Mesodermal cell (in vitro differentiated cells): ENCODE results near the gene GTF2A1L.
"Not testable (repeated sequence)": the region's sequence is repeated elsewhere in the genome, so short reads cannot be mapped to it uniquely, and the experiment has no call there.

Experiments used
- H3K27ac ChIP-seq: 2 replicates; pipeline ENCODE4 v1.7.0; 2013; ENCODE audit warnings: mild to moderate bottlenecking, low read depth, low read length, moderate library complexity; ENCODE audit not compliant: severe bottlenecking
- H3K36me3 ChIP-seq: 2 replicates; pipeline ENCODE4 v1.7.1; 2013; ENCODE audit warnings: mild to moderate bottlenecking, low read length, moderate library complexity; ENCODE audit not compliant: control insufficient read depth, insufficient read depth
- H3K4me1 ChIP-seq: one replicate; pipeline ENCODE4 v1.7.1; 2013; ENCODE audit warnings: mild to moderate bottlenecking, low read length; ENCODE audit not compliant: insufficient read depth, control insufficient read depth, poor library complexity, severe bottlenecking
- H3K4me3 ChIP-seq: 2 replicates; pipeline ENCODE4 v1.7.0; 2013; ENCODE audit warnings: low read length, control low read depth, mild to moderate bottlenecking; ENCODE audit not compliant: insufficient read depth, poor library complexity, severe bottlenecking; ENCODE audit errors: extremely low read depth
- H3K9me3 ChIP-seq: 2 replicates; pipeline ENCODE4 v1.7.1; 2013; ENCODE audit warnings: mild to moderate bottlenecking, low read length, moderate library complexity; ENCODE audit not compliant: control insufficient read depth
- WGBS, 2 experiments: methylation state at CpG; one replicate each; pipeline ENCODE4 v1.1.5; 2013; ENCODE audit warnings: missing lambda C conversion rate in 2 of 2; ENCODE audit not compliant: insufficient coverage in 2 of 2; 5-methylcytosine and 5-hydroxymethylcytosine counted together

GTF2A1L gene

DNA sequence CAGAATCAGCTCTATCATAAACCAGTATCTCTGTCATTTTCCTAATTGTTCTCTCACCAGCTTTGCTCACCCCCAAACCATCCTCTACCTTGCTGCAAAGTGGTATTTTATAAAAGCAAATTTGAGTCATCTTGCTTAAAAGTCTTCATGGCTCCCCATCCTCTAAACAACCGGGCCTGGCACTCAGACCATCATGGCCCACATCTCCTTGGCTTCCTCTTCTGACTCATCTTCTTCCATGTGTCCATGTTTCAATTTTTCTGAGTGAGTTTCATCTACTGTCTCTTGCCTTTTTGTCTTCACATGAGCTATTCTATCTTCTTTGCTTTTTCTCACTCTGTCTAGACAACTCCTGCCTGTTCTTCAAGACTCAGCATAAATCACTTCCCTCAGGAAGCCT, 79.2 kb downstream of the GTF2A1L start:
- H3K4me1 ChIP-seq: peaks cover 15% of the 10 kb centered on the region
- 73 to 80% methylated on average over 1 of the region's 1 CpG for WGBS, 2 experiments

DNA sequence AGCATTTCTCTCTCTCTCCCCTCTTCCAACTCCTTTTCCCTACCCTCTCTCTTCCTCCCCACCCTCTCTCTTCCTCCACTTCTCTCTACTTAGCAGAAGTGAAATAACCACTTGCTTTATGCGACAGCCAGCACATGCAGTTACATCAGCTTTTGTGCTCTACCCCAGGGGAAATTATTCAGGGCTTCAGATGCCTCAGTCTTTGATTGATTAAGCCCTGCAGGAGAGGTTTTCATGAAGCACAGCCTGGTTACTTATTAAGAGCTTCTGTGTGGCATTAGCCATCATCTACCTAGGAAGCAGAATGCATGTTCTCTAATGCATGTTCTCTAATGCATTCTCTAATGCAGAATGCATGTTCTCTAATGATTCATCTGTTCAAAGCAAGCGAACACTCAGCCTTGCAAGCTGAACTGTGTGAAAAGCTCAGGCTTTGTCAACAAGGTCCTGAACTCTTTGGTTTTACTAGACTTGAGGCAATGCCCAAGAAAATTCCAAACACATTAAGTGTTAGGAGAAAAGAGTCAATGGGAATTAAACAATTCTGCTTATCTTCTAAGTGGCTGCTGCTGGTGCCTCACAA, 81.8 kb downstream of the GTF2A1L start:
- Histone ChIP-seq H3K36me3 (no peaks in the 10 kb centered on the region), H3K9me3 (no peaks in the 10 kb centered on the region), H3K4me1 (peaks cover 4% of the 10 kb centered on the region), H3K4me3 (no peak overlapping the region), H3K27ac (no peak overlapping the region)
- WGBS, 2 experiments: 71 to 72% methylated on average over 2 of the region's 2 CpGs

More for the DNA sequence above, 79.2 kb downstream of the GTF2A1L start:
- H3K9me3 ChIP-seq: no peaks in the 10 kb centered on the region
- H3K36me3 ChIP-seq: no peaks in the 10 kb centered on the region
- H3K27ac ChIP-seq: no peak overlapping the region
- no peak overlapping the region for H3K4me3 ChIP-seq

DNA sequence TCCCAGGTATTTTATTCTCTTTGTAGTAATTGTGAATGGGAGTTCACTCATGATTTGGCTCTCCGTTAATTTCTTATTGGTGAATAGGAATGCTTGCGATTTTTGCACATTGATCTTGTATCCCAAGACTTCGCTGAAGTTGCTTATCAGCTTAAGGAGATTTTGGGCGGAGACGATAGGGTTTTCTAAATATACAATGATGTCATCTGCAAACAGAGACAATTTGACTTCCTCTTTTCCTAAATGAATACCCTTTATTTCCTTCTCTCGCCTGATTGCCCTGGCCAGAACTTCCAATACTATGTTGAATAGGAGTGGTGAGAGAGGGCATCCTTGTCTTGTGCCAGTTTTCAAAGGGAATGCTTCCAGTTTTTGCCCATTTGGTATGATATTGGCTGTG, 86.0 kb downstream of the GTF2A1L start:
- WGBS, 2 experiments: 89 to 96% methylated on average over 3 of the region's 6 CpGs

DNA sequence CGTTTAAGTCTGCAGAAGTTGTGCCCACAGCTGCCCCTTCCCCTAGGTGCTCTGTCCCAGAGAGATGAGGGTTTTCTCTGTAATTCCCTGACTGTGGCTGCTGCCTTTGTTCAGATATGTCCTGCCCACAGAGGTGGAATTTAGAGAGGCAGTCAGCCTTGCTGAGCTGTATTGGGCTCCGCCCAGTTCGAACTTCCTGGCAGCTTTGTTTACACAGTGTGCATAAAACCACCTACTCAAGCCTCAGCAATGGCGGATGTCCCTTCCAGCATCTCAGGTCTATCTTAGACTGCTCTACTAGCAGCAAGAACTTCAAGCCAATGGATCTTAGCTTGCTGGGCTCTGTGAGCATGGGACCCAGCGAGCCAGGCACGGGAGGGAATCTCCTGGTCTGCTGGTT, 89.8 kb downstream of the GTF2A1L start:
- H3K9me3 ChIP-seq: peaks cover 3% of the 10 kb centered on the region
- 84 to 92% methylated on average over 4 to 6 of the region's 6 CpGs for WGBS, 2 experiments

More for the DNA sequence above, 86.0 kb downstream of the GTF2A1L start:
- not testable (repeated sequence) for H3K27ac ChIP-seq, H3K4me3 ChIP-seq, H3K4me1 ChIP-seq, H3K36me3 ChIP-seq, H3K9me3 ChIP-seq

DNA sequence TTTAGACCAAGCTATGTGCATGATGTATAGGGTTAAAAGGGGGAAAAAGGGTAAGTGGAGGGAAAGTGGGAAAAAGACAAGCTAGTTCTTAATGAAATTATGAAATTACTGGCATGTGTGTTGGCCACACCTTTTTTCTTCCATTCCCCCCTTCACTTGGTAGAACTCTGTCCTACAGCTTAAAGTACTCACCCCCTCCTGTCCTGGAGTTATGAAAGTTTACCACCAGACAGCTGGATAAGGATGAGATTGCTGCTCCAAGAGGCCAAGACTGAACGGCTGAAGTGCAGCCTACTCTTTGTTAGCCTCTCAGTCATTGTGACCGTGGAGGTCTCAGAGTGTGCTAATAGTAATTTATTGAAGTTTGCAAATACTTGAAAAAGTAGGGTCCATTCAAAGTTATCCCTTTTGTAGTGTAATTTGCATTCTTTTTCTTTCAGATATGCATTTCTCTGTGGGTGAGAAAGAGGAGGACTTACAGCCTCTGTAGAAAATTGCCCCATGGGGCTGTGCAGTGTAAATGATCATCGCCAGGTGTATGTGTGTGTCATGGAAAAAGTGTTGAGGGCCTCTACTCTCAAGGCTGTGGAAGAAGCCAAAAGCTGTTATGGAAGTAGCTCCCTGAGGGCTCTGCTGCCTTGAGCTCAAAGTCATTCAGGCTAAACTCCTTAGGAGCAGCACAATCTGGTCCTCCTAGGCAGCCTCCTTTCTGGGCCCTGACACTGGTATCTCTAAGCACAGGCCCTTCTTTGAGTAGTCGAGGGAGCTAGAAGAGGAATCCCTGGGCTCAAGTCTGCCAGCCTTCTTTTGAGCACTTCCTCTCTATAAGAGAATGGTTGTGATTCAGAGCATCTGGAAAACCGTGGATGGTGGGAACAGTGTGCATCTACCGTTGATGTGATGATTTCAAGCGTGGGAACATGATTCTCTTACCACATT, 91.7 kb downstream of the GTF2A1L start:
- H3K4me3 ChIP-seq: no peak overlapping the region
- 78 to 82% methylated on average over 5 to 6 of the region's 7 CpGs for WGBS, 2 experiments

More for the DNA sequence above, 89.8 kb downstream of the GTF2A1L start:
- Histone ChIP-seq H3K27ac (no peak overlapping the region), H3K4me1 (no peaks in the 10 kb centered on the region), H3K4me3 (no peak overlapping the region), H3K36me3 (no peaks in the 10 kb centered on the region)

DNA sequence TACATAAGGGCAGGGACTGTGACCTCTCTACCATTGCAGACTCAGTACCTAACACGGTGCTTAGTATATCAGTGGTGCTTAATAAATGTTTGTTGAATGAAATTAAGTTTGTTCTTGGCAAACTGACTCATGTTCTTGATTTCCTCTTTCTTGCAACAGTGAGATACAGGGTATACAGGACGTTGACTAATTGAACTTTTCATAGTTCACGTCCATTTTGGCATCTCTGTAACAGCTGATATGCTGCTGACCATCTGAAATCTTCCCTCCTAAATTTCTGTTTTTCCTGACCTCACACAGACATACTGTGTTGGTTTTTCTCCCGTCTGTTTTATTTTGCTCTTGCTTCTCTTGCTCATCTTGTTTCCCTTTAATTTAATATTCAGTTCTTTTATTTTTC, 93.7 kb downstream of the GTF2A1L start:
- H3K4me1 ChIP-seq: peaks cover 3% of the 10 kb centered on the region
- WGBS, 2 experiments: 68 to 69% methylated on average over 4 of the region's 4 CpGs
- H3K27ac ChIP-seq: no peak overlapping the region

More for the DNA sequence above, 91.7 kb downstream of the GTF2A1L start:
- Histone ChIP-seq H3K27ac (no peak overlapping the region), H3K4me1 (peaks cover 3% of the 10 kb centered on the region), H3K9me3 (peaks cover 3% of the 10 kb centered on the region), H3K36me3 (no peaks in the 10 kb centered on the region)

DNA sequence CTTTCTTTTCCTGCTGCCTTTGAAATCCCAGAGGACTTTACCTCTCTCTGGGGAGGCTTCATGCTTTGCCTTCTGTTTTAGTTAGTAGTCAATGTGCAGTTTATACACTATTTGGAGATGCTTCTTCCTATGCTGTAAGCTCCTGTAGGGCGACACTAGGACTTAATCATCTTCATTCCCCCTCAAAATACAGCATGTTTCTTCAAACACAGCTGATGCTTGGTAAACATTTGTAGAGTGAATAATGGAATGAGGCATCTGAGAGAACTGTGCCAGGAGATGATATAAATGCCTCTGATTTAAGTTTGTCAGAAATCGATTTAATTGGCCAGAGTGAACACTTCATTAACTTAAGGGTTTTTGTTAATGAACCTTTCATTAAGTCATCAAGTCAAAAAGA, 94.5 kb downstream of the GTF2A1L start:
- Histone ChIP-seq H3K4me3 (no peak overlapping the region), H3K27ac (no peak overlapping the region), H3K36me3 (no peaks in the 10 kb centered on the region), H3K9me3 (peaks cover 3% of the 10 kb centered on the region), H3K4me1 (peaks cover 3% of the 10 kb centered on the region)
- 60% methylated on average over 1 of the region's 2 CpGs; no CpG with 5 or more reads in 1 of the 2 experiments for WGBS, 2 experiments

More for the DNA sequence above, 93.7 kb downstream of the GTF2A1L start:
- H3K9me3 ChIP-seq: peaks cover 3% of the 10 kb centered on the region
- H3K4me3 ChIP-seq: no peak overlapping the region
- no peaks in the 10 kb centered on the region for H3K36me3 ChIP-seq

DNA sequence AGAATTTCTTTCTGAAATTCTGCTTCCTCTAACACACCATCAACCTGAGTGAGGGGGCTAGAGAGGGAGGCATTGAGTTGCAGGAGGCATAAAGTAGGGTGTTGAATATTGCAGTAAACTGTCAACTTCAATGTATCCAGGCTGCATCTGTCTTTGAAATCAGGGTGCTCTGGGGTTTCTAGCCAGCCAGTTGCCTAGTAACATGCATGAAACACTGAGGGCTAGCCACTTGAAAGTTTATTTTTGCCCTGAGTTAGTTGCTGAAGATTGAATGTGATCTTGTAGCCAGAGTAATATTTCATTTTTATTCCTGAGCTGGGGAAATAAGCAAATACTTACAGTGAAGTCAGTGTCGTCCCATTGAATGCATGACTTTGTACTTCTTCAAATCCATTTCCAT, 96.0 kb downstream of the GTF2A1L start:
- Histone ChIP-seq H3K4me3 (no peak overlapping the region), H3K27ac (no peak overlapping the region), H3K36me3 (no peaks in the 10 kb centered on the region), H3K4me1 (peaks cover 3% of the 10 kb centered on the region), H3K9me3 (no peaks in the 10 kb centered on the region)
- WGBS, 2 experiments: no CpG with 5 or more reads among the region's 1 CpG

DNA sequence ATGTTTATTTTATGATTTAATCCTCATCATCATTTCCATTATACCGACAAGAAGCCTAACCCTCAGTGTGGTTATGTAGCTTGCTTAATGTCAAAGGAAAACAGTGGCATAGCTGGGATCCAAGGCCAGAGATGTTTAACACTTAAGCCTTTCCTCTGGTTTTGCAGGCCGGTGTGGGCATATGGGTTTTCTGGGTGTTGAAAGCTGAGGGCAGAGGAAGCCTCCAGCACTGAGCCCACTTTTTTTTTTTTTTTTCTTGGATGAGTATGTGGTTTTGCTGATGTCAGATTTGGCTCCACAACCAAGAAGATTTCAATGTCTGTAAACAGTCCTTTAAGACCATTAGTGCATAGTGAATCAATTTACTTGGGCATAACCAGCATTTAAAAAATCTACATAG, 96.6 kb downstream of the GTF2A1L start:
- Histone ChIP-seq H3K36me3 (no peaks in the 10 kb centered on the region), H3K9me3 (no peaks in the 10 kb centered on the region), H3K4me3 (no peak overlapping the region), H3K4me1 (peaks cover 5% of the 10 kb centered on the region), H3K27ac (no peak overlapping the region)
- no CpG with 5 or more reads among the region's 2 CpGs for WGBS, 2 experiments

DNA sequence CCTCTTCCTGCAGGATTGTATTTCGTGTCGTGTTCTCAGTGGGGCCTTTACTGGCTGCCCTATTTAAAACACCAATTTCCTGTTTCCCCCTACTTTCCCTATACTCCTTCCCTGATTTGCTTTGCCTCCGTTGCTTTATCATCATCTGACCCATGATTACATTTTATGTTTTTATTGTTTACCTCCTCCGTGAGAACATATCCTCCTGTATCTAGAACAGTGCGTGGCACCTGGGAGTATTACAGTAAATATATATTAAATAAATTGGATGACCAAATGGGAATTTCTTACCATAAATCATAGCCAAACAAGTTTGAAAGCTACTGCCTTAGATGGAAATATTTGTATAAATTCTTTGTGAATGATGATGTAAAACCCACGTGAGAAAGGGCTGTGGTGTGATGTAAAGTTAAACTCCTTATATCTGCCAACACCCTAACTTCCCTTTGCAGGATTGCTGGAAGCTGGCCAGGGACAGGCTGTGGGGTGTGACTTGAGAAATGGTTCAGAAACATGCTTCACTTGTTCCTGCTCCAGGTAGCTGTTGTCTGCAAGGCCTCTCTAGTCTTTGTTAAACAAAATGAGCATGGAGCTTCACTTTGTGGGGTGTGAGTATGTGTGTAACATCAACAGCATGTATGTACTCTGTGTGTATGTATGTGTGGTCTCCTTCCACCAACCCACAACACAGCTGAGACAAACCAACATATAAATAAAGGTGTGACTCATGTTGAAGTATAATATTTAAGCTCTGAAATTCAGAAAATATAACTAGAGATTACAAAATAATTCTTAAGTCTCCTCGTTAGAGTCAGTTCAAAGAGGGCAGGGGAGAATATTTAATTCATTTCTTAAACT, 97.6 kb downstream of the GTF2A1L start:
- Histone ChIP-seq H3K9me3 (no peaks in the 10 kb centered on the region), H3K36me3 (no peaks in the 10 kb centered on the region), H3K4me3 (no peak overlapping the region), H3K4me1 (peaks cover 14% of the 10 kb centered on the region), H3K27ac (no peak overlapping the region)
- WGBS, 2 experiments: 88 to 91% methylated on average over 2 of the region's 7 CpGs
